Myocyte (in vitro differentiated cells): Measurements from ENCODE around the gene WDR43. TPM values are rescaled to one million over a fixed set of nuclear protein-coding genes. Genes with fewer than 3 reads are reported as not detected.
"Not testable (repeated sequence)": the region's sequence is repeated elsewhere in the genome, so short reads cannot be mapped to it uniquely, and the experiment has no call there.

Experiments
- DNase-seq: peaks from one replicate; pipeline ENCODE4 v3.0.0-alpha.2; 2012; ENCODE audit warnings: low read depth
- total RNA-seq: library from RNA; depleted of rRNA; stranded (reverse); fragments of >200 nt; gene quantifications from 2 replicates; pipeline ENCODE4 v1.2.3, GENCODE V29; 2014

WDR43 gene
- total RNA-seq, 1 donor from 2014 or later, result 53.1 TPM

DNA sequence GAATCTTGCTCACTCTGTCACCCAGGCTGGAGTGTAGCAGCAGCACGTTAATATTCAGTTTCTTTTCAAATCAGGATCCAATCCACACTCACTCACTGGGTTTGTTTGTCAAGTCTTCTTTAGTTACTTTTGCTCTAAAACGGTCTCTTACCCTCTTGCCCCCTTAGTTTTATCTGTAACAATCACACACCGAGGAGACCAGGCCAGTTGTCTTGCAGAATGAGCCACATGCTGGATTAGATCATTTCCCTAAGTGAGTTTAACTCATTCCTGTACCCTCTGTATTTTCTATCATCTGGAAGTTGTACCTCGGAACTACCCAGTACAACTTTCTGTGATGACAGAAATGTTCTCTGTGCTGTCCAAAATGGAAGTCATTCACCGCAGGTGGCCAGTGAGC, 65.9 kb downstream of the WDR43 start:
- DNase-seq, result peak; percentile 51

DNA sequence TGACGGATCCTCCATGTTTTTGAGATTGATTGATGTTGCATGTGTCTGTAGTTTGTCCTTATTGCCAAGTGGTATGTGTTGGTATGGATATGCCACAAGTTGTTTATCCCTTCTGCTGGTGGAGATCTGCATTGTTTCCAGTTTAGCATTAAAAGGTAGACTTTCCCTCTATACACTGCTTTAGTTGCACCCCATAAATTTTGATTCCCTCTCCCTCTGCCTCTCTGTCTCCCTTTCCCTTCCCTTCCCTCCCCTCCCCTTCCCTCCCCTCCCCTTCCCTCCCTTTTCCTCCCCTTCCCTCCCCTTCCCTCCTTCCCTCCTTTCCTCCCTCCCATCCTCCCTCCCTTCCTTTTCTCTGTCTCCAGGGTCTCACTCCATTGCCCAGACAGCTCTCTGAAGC, 68.0 kb downstream of the WDR43 start:
- no peak for DNase-seq

DNA sequence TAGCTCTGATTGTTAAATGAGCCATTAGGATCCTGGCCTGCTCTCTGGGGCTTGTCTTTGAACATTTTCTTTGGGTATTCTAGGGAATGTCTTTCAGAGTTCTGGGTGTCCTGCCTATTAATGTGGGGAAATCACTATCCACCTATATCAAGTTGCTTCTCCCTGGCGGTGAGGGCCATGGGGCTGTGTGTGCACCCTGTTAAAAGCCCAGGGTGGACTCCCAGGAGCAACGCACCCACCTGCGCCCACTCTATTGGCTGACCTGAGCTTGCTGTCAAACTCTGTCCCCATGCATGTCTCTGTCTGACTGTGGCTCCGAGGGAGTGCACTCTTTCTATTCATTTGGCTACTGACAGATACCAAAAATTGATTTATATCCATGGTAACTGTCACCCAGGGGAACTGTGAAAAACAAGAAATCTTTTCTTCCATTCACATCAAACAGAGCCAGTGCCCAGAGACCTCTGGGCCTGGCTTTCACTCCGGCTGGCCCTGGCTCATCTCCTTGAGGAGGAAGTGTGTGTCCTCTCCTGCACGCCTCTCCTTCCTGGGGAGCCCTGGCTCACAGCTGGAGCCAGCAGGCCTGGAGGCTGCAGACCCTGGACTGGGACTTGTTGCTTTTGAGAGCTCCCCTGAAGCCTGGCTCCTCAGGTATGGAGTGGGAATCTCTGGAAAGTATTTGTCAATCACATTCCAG, 76.1 kb downstream of the WDR43 start:
- no peak for DNase-seq

DNA sequence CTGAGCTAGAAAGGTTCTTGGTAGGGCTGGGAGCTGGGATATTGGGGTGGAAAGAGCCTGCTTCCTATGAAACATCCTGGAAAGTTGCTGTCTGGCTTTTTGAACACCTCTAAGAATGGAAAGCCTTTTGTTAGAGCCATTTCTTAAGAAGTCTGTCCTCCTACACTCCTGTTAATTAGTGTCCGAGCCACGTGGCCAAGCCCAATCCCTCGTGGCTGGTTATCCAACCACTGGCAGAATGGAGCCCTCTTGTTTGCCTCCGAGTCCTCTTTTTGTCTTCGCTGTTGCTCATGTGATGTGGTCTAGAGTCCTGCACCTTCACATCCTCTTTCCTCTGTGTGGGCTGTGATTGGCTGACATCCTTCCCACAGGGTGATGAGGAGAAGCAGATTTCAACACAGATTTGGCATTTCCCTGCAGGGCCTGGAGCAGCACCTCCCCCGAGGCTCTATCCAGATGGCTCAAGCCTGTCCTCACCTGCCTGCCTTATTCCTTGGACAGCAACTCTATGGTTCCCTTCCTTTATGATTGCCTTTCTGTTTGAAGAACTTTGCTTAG, 78.4 kb downstream of the WDR43 start:
- DNase-seq, result no peak

DNA sequence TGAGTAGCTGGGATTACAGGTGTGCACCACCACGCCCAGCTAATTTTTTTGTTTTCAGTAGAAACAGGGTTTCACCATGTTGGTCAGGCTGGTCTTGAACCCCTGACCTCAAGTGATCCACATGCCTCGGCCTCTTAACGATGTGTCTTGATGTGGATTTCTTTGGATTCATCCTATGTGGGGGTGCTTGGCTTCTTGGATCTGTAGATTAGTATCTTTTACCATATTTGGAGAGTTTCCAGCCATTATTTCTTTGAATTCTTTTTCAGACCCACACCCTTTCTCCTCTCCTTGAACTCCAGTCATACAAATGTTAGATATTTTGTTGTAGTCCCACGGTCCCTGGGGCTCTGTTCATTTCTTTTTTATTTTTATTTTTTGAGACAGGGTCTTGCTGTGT, 79.8 kb downstream of the WDR43 start:
- no peak for DNase-seq

DNA sequence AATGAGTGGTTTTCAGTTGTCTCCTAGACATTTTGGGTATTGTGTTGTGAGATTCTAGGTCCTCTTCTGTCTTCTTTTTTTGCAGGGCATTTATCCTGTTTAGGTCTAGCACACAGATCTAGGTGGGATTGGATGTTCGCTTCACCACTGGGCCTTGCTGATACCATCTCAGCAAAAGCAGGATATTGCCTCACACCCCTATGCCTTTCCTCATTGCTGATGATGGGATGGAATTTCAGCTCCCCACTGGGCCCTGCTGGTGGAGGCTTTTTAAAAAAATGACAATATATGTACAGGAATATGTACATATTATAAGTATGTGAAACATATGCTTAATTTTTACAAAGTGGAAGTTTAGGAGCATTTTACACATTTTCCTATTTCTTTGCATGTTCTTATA, 81.2 kb downstream of the WDR43 start:
- DNase-seq, result no peak

DNA sequence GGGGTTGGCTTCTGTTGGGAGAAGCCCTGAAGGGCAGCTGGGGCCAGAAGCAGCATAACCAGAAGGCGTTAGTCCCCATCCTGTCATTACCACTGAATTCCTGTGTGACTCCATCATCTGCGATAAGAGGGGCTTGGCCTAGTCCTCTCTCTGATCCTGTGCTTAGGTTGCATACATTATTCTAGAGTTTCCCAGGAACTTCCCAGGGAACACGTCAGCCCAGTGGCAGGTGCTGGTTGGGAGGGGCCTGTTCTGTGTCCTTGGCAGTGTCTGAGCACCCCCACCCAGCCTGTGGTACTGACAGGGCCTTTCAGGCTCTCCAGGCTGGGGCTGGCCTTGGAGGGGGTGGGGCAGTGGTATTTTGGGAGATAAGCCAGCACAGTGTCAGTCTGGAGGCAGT, 82.1 kb downstream of the WDR43 start:
- peak; percentile 92 for DNase-seq

DNA sequence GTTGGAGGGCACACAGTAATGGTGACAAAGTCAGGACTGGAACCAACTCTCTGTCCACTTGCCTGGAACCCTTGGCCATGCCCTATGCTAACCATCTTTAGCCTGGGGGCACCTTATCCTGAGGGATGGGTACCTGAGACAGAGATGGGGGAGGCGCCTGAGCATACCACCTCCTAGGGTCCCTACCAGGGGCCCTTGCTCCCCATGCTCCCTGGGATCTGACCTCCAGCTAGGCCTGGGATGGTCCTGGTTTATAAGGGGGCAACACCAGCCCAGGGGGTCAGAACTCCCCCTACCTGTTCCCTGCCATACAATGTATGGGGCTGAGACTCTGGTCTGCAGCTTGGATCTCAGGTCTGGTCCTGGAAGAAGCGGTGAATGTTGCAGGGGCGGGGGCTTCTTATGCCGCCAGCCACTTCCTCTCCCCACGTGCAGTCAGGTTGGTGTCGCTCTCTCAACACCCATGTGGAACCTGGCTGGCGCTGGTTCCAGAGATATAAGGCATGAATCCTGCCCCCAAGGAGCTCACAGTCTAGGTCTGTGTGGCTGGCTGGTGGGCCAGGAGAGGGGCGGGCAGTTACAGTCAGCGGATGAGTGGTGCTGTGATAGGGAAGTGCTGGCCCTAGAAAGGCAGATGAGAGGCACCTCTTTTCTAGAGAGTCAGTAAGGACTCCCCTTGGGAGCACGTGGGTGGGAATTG, 82.9 kb downstream of the WDR43 start:
- DNase-seq, result no peak

DNA sequence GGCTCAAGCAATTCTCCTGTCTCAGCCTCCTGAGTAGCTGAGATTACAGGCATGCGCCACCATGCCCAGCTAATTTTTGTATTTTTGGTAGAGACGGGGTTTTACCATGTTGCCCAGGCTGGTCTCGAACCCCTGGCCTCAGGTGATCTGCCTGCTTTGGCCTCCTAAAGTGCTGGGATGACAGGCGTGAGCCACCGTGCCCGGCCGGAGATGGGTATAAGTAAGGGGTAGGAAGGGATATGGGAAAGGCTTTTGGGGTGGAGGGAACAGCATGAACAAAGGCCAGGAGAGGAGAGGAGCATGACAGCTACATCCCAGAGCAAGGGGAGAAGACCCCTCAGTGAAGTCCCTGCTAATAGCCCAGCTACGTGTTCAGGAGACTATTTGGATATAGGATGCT, 83.5 kb downstream of the WDR43 start:
- DNase-seq, result not testable (repeated sequence)

DNA sequence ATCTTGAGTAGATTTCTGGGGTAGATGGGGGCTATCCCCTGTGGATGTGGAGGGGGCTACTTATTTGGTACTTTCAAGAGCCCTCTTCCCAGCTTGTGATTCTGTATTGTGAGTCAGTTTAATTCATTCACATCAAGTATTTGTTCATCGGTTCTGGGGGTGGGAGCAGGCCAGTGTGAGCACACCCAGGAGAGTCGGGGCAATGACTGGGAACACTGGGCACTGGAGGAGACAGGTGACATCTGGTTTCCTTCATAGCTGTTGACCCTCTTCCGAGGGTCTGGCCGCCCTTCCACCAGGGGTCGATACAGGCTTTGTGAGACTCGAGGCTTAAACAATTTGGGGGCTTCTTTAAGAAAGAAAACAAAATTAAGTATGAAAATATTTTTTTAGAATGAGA, 84.1 kb downstream of the WDR43 start:
- no peak for DNase-seq

DNA sequence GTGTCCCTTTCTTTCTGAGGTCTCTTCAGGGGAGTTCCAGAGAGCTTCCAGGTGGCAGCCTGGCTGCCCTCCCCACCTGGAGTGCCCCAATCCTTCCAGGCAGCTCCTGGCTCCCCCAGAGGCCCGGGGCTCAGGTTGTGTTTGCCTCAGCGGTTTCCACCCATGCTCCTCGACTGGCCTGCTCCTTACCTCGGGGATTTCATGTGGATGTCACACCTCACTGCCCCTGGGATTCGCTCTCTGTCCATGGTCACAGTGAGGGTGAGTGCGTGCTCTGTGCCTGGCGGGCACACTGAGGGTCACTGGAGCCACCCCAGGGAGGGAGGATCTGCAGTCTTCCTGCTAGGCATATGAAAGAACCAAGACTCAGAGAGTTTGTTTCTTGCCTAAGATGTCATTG, 84.6 kb downstream of the WDR43 start:
- no peak for DNase-seq

DNA sequence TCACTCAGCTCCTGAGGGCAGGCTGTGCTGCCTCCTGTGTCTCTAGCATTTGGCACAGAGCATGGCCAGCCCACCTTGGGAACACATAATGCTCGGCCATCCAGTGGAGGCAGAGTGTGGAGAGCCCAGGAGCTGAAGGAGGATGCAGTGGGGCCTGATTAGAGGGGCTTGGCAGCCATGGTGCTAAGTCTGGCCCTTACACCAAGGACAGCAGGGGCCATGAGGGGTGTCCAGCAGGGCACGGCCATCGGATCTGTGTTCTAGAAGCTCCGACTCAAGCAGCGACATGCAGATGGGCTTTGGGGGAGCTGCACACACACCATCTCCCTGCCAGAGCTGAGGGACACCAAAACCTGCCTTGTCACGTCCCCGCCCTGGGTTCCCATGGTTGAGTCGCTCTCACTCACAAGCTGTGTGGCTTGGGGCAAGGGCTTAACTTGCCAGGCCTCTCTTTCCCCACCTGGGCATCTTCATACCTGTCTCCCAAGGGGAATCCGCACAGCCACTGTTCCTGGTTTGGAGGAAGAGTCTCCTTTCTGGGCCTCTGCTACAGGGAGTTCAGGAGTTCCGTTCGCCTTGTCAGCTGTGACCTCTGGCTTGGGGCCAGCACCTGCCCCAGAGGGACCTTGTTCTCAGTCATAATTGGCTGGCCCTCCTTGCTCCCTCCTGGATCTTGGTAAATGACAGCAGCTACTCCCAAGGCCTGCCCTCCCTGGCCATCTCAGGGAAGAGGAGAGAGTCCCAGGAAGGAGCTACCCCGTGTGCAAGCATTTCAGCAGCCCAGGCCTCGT, 85.3 kb downstream of the WDR43 start:
- no peak for DNase-seq

DNA sequence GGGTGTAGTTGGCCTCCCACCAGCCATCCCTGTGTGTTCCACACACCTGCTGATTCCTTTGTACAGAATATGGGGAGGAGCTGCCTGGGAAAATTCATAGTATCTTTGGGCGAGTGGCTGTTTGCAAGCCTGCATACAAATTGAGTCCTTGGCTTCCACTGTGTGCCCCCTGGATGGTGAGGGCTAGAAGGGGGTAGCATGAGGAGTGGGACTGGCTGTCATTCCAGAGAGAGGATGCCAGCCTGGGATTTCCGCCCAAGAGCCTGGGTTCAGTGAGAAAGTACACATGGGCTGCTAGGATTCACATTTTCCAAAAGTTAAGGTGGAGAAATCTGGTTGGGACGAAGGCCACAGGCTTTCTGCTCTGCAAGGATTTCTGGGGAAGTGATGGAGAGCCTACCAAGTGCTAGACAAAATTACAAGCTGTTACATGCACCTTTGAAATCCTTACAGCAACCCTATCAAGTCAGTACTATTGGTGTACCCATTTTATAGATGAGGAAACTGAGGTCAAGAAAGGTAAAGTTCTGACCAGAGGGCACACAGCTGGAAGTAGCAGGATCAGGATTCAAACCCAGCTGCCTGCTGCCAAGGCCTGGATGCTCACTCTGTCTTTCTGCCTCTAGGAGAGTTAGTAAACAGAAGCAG, 86.0 kb downstream of the WDR43 start:
- no peak for DNase-seq

DNA sequence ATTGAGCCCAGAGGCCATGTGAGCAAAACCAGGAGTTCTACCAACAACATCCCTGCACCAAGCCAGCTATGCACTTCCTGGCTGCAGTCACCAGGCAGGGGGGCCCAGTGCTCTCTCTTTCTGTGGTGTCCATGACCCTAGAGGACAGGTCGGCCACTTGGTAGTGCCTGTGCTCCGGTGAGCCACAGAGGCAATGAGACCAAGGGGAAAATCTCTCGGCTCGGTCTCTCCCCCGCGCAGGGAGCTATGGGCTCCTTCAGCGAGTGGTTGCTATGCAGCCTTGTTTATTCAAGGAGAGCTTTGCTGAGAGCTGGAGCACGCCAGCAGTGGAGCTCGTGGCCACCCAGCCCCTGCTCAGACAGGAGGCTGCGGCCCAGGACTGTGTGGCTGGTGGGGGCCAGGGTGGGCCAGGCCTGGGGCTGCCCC, 86.6 kb downstream of the WDR43 start, which contains the start of gene TOGARAM2:
Gene TOGARAM2, plus strand, starts transcription at position 283 of the 426 bp plus-strand sequence. CDS start 13,537 bp downstream, outside the sequence.
- DNase-seq, result no peak

DNA sequence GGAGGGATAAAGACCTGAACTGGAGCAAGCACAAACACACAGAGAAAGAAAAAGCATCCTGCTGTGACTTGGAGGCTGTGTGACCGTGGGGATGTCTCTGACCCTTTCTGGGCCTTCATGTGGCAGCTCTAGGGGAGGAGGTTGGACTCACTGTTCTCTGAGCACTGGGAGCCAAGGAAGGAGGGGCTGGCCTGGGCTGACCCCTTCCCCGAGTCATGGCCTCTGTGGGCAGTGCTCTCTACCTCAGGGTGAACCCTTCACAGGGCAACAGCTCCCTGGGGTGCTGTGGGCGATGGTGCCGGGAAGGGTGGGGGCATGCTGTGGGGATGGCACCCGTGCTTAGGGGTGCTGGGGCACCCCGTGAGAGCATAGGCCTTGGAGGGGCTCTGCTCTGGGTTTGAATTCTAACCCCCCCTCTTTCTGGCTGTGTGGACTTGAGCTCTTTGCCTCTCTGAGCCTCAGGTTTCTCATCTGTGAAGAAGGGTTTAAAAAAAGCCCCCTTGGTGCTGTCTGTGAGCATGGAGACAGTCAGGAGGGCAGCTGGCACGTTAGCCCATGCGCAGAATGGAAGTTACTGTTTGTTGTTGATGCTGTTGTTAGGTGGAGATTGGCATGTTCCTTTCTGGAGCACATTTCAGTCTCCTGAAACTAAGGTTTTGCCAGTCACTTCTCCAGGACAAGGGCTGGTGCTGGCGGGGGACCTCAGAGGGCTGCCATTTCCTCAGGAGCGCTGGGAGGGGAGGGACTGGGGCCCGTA, 87.3 kb downstream of the WDR43 start:
- peak; percentile 17 for DNase-seq

DNA sequence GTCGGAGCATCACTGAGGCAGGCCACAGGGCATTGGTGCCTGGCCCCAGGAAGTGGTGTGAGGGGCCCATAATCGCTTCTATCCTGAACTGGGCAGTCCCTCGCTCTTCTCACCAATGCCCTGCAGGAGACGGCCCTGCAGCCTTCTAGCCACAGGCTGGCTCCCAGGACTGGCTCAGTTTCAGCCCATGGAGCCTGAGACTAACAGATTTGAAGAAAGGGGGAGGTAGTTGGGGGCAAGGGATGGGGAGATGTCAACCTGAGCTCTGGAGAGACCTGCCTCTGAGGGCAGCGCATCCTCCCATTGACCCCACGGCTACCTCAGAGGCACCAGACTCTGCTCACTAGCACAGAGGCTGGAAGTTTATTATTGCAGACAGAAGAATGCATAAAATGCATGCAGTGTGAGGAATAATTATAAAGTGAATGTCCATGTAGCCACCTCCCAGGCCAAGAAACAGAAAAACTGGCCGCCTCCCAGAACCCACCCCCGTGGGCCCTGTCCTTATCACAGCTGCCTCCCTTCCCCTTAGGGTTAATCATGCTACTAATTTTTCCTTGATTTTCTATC, 88.0 kb downstream of the WDR43 start:
- DNase-seq, result no peak

DNA sequence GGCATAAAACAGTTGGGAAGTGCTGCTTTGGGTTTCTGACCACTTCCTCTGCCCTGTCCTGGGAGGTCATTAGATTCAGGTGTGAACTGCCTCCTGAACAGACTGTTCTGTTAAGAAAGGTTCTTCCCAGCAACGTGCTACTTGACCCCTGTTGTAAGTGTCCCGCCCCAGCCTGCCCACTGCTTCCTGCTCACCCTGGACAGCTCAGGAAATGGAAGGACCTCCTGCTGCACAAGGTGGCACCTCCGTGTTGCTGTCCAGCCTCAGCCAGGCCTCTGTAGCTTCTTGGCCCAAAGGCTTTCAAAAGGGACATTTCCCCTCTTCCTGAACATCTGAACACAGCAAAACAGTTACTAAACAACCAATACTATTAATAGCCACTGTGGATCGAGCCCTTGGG, 92.0 kb downstream of the WDR43 start:
- no peak for DNase-seq

DNA sequence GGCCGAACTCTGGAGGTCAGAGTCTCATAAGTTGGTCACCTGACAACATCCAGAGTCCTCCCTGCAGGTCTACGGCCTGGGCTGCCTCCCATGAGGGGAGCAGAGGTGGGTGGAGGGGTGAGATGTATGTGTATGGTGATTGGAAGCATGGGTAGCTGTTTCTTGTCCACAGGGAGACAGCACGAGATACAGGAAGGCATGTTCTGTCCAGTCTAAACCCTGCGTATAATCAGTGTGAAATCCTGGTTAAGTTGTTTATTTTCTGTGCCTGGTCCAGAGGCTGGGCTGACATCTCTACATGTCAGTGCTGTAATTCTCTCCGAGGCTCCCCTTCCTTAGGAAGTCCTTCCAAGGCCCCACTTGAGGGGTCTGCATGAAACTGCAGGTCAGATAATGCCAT, 95.5 kb downstream of the WDR43 start:
- DNase-seq, result no peak

DNA sequence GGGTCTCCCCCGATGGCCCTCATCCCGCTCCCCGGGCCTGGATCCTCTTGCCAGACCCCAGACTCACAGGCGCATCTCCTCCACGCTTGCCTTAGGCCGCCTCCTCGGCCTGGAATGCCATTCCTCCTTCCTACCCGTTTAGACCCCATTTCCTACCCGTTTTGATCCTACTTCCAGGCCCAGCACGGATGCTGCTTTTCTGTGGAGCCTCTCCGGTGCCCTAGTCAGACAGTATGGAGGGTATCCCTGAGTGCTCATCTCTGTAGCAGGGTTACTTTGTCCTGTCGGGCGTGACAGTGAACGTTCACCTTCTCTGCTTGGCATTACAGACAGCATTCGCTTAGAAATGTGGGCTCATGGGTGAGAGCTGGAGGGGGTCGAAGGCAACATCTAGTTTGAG, 96.0 kb downstream of the WDR43 start:
- DNase-seq, result no peak

DNA sequence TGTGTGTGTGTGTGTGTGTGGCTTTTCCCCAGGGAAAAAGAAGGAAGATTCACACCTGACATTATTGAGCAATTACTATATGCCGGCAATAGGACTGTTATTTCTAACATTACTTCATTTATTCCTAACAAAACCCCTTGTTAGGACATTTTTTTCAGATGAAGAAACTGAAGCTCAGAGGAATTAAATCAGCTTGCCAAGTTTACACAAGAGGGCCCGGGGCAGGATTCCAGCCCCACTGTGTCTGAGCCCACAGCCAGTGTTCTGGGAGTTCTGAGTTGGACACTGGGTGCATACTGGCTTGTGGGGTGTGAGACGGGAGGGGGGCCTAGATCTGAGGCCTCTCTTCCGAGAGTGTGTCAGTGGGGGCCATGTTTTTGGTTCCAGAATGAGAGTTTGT, 96.6 kb downstream of the WDR43 start:
- no peak for DNase-seq
